NK-92 (cell line): ENCODE measurements around the gene GOLGA2.

Source experiments
- DNase-seq: peaks from one replicate; lab custom pipeline; 2025; ENCODE audit not compliant: unreplicated experiment; lab: John Stamatoyannopoulos, UW

The GOLGA2 gene

GRCh38 chr9:128257907-128258306, 17.9 kb downstream of the GOLGA2 start:
- no peak for DNase-seq

DNA sequence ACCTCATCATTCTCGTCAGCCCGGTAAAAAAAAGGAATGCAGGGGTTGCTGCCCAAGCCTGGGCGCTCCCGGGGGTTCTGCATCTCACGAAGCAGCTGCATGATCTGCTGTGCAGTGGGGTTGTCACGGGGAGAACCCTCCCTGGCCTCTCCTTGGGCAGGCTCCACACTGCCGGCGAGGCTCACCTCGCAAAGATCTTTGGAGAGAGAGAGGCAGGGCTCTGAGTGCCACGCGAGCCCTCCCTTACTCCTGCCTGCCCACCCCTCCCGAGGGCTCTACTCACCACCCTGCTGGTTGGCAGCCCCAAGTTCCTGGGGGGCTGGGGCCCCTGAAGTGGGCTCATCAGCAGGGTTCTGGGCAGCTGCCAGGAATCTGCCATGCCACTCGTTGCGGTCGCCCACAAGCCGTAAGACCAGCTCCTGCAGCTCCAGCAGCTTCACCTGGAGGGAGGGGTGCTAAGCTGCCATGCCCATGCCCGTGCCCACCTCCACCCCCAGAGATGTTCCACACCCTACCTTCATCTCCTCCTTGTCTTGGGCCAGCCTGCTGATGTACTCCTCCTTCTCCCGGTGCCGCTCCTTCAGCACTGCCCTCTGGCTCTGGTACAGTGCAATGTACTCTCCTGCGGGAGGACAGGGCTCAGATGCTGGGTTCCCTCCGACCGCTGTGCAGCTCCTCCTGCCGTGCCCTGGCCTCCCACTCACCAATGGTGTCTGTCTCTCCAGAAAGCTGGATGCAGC, 18.6 kb downstream of the GOLGA2 start:
- DNase-seq: no peak

DNA sequence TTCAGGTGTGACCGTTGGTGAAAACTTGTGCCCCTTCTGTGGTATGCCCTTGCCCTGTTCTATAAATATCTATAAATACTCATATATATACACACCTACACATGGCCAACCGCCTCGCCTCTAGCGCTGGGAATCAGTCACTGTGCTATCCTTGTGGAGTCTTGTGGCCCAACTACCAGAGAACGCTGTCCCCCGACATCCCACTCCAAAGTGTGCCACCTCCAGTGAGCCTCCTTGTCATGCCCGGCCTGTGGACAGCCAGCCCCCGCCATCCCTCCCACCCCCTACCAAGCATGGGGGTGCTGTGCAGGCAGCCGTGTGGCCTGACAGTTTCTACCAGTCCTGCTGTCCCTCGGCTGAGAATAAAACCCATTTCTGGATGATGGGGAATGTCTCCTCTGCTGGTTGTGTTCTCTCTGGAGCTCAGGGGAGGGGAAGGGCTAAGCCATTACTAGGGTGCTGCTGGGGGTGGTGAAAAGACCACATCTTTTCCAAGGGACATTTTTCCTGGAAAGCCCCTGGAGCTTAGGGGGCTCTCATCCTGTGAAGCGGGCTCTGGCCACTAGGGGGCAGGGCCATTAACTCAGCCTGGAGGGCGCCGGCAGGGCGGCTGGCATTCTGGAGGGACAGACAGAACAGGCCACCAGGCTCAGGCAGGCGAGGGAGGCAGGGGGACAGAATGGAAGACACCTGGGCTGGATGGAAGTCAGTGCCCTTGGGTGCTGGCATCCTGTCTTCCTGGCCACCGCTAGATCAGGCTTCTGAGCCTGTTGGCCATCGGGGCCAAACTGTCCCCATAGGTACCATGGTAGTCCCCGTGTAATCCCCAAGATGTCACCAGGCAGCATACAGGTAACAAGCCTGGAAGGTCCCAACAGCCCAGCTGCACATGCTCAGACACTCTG, 20.7 kb downstream of the GOLGA2 start:
- no peak for DNase-seq

- DNase-seq: no peak
These were observed 21.4 kb downstream of the GOLGA2 start for GRCh38 chr9:128254362-128254761.

DNA sequence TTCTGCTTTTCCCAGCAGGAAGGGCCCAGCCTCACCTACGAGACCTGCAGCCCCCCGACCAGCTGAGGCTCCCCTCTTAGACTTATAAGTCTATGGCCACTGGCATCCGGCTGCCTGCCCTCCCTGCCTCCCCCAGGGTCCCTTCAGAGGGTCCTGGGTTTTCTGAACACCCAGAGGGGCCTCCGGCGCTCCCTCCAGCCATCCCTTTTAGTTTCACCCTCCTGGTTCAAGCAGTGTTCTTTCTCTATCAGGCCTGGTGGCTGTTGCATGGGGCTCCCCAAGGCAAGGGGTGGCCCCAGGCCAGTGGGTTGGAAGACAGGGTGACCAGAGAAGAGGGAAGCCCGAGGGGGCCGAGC, 21.8 kb downstream of the GOLGA2 start:
- no peak for DNase-seq

- no peak for DNase-seq
These were observed 22.4 kb downstream of the GOLGA2 start for GRCh38 chr9:128253140-128253990.

DNA sequence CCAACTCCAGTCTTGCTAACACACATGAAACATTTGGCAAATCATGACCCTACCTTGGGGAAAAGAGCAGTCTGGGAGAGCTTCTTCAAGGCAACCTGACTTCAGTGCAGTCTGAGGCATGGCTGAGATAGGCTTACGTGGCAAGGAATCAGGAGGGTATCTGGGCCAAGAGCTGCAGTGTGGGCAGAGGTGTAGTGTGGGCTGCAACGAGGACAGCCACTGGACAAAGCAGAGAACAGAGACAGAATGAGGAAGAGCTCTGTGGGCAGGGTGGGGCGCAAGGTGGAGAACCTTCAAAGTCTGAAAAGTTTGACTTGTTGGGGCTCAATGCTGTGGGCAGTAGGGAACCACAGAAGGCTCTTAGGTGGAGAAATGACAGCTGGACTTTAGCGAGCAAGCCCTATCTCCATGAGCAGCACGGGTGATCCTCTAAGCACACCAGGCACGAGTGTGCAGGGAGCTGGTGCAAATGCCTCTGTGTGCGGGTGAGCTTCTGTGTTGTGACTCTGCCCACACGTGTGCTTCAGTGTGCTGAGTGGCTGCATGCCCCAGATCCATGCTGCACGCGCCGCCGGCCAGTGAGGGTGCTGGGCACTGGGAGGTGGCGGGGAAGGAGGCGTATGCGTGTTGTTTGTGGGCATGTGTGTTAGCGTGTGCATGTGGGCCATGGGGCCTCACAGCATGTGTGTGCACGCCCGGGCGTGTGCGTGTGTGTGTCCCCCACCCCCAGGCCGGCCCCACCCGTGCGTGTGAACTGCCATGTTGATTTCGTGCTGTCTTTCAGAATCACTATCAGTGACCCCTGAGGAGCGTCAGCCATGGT, 23.3 kb downstream of the GOLGA2 start:
- DNase-seq: no peak

DNA sequence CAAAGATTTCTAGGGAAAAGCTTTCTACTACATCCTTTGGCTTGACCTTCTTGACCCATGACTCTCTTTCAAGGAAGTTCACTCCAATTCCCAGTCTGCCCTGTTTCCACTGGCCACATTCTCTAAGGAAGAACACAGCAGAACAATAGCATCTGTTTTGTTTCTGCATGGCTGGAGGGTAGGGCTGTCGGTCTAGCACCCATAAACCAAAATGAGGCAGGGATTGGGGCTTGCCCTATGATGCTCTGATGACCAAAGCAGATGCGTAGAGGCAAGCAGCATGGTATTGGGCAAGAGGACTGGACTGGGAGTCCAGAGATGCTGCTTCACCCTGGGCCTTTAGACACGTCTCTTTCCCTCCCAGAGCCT, 24.1 kb downstream of the GOLGA2 start:
- DNase-seq: no peak

DNA sequence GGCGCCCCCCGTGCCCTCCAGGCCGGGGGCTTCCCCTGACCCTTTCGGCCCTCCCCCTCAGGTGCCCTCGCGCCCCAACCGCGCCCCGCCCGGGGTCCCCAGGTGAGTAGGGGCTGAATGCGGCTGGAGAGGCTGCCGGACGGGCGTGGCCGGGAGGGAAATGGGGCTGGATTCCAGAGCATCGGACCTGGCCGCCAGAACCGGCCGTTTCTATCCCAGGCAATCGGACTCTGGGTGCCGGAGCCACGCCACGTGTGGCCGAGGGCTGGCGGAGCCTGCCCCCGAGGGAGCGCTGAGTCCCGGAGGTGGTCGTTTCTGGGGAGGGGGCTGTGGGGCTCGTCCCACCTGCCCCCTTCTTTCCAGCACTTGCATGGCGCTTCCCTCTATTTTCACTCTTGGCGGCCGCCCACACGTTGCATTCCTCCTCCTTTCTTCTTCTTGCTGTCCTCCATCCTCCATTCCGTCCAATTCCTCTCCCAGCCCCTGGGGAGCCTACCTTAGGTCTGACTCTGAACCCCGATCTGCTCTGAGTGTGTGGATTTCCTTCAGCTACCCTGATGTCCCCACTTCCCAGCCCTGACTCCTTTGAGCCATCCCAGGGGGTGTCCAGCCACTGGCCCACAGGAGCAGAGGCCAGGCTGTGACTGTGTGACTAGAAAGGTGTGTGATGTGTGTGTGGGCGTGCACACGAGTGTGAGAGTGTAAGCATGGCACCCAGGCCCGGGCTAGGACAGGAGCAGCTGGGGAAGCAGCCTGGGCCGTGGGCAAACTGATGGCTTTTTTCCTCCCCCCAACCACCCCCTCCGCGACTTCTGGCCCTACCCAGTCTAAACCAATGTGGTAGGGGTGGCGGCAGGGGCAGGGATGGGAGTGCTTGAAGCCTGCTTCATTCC, 24.7 kb downstream of the GOLGA2 start:
- DNase-seq: no peak

DNA sequence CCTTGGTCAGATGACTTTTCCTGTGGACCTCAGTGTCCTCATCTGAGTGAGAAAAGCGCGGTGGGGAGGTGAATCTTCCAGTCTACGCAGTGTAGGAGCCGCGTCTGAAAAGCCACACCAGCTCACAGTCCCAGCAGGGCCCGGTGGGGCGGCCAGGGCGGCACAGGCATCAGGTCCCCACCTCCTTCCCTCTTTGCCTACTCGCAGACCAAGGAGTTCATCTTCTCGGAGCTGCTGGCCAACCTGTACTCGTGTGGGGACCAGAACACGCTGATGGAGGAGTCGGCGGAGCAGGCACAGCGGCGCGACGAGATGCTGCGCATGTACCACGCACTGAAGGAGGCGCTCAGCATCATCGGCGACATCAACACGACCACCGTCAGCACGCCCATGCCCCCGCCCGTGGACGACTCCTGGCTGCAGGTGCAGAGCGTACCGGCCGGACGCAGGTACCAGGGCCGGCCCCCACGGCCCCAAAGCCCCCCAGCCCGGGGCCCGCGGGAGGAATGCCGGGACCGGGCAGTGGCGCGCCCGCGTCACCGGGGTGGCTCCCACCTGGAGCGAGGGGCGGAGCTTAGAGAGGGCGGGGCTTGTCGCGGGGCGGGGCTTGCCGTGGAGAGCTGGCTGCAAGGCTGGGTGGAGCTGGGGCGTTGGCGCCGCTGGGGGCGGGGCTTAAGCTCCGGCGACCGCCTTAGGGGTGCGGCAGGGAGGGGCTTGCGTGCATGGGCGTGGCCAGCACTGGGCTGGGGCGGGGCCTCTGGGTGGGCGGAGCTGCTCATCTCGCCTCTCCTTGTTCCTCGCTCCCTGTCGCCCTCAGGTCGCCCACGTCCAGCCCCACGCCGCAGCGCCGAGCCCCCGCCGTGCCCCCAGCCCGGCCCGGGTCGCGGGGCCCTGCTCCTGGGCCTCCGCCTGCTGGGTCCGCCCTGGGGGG, 25.6 kb downstream of the GOLGA2 start:
- DNase-seq: peak; percentile 60

- DNase-seq: no peak
These were observed 26.3 kb downstream of the GOLGA2 start for GRCh38 chr9:128249558-128249907.

DNA sequence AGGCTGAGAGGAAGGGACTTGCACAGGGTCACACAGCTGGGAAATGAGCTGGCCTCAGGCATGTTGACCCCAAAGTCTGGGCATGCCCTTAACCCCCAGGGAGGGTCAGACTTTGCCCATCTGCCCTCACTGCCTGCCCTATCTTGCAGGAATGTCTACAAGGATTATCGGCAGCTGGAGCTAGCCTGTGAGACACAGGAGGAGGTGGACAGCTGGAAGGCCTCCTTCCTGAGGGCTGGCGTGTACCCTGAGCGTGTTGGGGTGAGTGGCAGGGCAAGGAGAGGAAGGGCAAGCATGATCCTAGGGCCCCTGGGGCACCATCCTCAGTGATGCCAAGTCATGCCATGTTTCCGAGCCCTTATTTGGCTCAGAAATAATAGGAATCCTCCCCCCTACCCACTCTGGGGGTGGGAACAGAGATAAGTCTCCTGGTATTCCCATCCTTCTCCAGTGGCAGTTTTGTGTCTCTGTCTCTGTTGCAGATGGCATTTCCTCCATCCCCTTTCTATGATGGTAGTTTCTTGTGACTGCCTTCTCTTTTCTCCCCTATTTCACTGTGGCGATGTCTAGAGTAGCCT, 28.5 kb downstream of the GOLGA2 start:
- DNase-seq: no peak

DNA sequence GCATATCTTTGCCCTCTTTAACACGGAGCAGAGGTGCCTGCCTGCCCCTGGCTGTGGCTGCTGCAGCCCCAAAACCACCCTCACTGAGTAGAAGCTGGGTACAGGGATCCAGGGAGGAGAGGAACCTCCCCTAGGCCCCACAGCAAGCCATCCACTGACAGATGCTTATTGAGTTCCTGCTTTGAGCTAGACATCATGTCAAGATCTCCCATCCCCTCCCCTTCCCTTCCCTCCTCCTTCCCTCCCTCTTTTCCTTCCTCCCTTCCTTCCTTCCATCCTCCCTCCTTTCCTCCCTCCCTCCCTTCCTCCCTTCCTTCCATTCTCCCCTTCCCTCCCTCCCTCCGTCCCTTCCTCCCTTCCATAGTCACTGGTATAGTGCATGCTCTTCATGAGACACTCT, 29.3 kb downstream of the GOLGA2 start:
- DNase-seq: no peak

GRCh38 chr9:128245421-128246151, 30.2 kb downstream of the GOLGA2 start:
- no peak for DNase-seq

GRCh38 chr9:128244837-128245231, 31.0 kb downstream of the GOLGA2 start:
- no peak for DNase-seq

DNA sequence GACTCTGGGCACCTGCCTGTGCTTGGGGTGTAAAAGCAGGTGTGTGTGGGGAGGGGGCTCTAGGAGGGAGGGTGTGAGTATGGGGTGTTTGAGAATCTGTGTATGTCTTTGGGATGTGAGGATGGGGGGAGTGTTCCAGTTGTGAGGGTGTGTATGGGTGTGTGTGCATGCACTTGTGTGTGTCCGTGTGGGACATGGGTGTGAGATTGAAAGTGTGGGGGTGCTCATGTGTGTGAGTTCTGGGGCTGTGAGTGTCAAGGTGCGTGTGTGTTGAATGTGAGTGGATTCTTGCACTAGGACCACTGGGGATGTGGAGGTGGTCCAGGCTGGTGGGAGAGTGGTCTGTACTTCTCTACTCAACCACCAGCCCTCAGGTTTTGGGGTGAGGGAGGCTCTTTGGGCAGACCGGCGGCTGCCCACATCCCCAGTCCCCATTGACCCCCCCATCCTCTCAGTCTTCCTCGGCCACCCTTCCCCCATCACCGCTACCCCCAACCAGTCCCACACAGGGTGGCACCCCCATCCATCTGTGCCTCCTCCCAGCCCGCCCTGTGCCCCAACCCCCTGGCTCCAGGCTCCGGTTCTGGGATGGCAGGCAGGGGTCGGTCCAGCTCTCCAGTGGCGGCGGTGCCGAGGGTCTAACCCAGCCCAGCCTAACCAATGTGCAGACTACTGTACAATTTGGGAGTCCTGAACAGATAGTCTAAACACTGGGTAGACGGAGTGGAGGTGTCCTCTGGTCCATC, 31.5 kb downstream of the GOLGA2 start:
- no peak for DNase-seq
